ENCODE data around the gene ZMPSTE24. TPM values are rescaled to one million over a fixed set of nuclear protein-coding genes. Genes with fewer than 3 reads are reported as not detected.
"Not testable (repeated sequence)": the region's sequence is repeated elsewhere in the genome, so short reads cannot be mapped to it uniquely, and the experiment has no call there.

The ZMPSTE24 gene
- total and polyA plus RNA-seq, 10 of the 15 experiments (the other 5 are each of a cell fraction or from before 2014, with no cell fraction given): 21.5 to 84.4 (median 43.6) TPM

DNA sequence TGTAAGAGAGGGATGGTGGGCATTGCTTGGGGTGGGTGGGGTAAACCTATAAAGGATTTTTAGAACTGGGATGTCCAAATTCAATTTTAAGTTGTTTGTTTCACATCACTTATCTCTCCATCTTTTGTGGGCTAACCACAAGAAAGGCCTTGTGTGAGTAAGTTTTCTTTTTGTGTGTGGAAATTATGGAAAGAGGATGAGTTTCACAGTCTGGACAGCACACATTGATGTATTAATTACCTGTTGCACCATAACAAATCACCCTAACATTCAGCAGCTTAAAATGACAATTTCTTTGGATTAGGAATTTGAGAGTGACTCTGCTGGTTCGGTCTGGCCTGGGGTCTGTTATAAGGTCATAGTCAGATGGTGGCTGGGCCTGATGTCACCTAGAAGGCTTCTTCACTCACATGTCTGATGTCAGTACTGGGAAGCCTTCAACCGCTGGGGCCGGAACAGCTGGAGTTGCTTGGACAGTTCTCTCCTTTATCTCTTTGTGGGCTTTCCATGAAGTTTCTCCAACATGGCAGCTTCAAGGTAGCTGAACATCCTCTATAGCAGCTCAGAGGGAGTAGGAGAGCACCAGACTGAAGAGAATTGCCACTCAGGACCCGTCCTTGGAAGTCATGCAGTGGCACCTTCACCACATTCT is 61.1 kb downstream of the ZMPSTE24 start (continued):
- TF ChIP-seq CBX3 (IDR thresholded peaks at IDR 0.05; ENCODE audit: borderline replicate concordance, low read depth): no peak
- TF ChIP-seq TARDBP (IDR thresholded peaks at IDR 0.05; ENCODE audit: borderline replicate concordance): no peak
- TF ChIP-seq EP300 (IDR thresholded peaks at IDR 0.05; ENCODE audit: borderline replicate concordance in 1 of 2, control insufficient read depth in 1 of 2, low read depth in 2 of 2, low read length in 2 of 2): no peak
- no peak for TF ChIP-seq EGR1 (IDR thresholded peaks at IDR 0.05; ENCODE audit: borderline replicate concordance in 1 of 2, low read depth in 2 of 2, low read length in 2 of 2)

DNA sequence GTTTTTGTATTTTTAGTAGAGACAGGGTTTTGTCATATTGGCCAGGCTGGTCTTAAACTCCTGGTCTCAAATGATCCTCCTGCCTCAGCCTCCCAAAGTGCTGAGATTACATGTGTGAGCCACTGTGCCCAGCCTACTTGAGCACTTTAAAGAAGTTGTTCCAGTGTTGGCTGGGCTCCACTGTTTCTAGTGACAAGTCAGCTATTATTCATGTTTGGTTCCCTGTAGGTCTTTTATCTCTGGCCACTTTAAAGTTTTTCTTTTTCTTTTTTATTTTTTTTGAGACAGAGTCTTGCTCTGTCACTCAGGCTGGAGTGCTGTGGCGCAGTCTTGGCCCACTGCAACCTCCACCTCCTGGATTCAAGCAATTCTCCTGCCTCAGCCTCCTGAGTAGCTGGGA is 73.4 kb downstream of the ZMPSTE24 start:
- H3K27me3 ChIP-seq (replicated peaks in 1 of 2; ENCODE audit: control insufficient read depth in 2 of 2, insufficient read depth in 2 of 2, low read length in 1 of 2); H3K79me2 ChIP-seq (ENCODE audit: control insufficient read depth, insufficient read depth, low read length); H3K36me3 ChIP-seq (ENCODE audit: control insufficient read depth in 2 of 2, insufficient read depth in 2 of 2, low read length in 1 of 2); FAIRE-seq; H3K4me3 ChIP-seq; H3K27ac ChIP-seq (ENCODE audit: control insufficient read depth, insufficient read depth); H3K9ac ChIP-seq (ENCODE audit: control insufficient read depth, insufficient read depth, low read length); H4K20me1 ChIP-seq (ENCODE audit: control insufficient read depth, insufficient read depth); DNase-seq (ENCODE audit: low read depth, low spot score); ATAC-seq; intact Hi-C loops (cut with micrococcal nuclease; ENCODE audit: unreplicated experiment); H3K4me1 ChIP-seq (ENCODE audit: control insufficient read depth, insufficient read depth, low read length); BruUV-seq (replicated peaks); in situ Hi-C loops (cut with MboI); H3K4me2 ChIP-seq (ENCODE audit: control insufficient read depth, insufficient read depth); H3K9me3 ChIP-seq (replicated peaks; ENCODE audit: control insufficient read depth, insufficient read depth, low read length); SMC1A ChIA-PET (ENCODE audit: uncharacterized antibody, unreplicated experiment); H2AFZ ChIP-seq (ENCODE audit: control insufficient read depth, low read depth, low read length): not testable (repeated sequence)
- WGBS (ENCODE audit: insufficient coverage, insufficient replicate concordance, low lambda C conversion rate, missing lambda C conversion rate): 60% methylated on average over 1 of the region's 1 CpG
- ChIA-PET RAD21 (ENCODE audit: unreplicated experiment) (interaction anchor here (0.6 to 1.2 kb wide), 2 partner anchors 73 to 188 kb away, joined by 3 read pairs; no protein-coding TSS in a partner anchor), POLR2A (interaction anchor here (0.6 kb wide), 1 partner anchor 725 kb away, joined by 7 read pairs; no protein-coding TSS in a partner anchor), CTCF (interaction anchor here (0.7 to 1.7 kb wide), 3 partner anchors 179 to 188 kb away, joined by 3 to 7 read pairs (median 3); no protein-coding TSS in a partner anchor)
